ENCODE data around the gene COL24A1. TPM values are rescaled to one million over a fixed set of nuclear protein-coding genes. Genes with fewer than 3 reads are reported as not detected.

The COL24A1 gene
- total RNA-seq, 1 donor from 2014 or later, result not detected

GRCh38 chr1:85938829-85939228 lies 217.7 kb downstream of the COL24A1 start:
- Mint-ChIP-seq H3K27me3 (ENCODE audit: insufficient read depth) (no peaks in the 10 kb centered on the region), H3K27ac (no peak overlapping the region), H3K4me1 (ENCODE audit: low read depth) (no peaks in the 10 kb centered on the region), H3K9me3 (no peaks in the 10 kb centered on the region), H3K4me3 (no peak overlapping the region), H3K36me3 (ENCODE audit: low read depth) (no peaks in the 10 kb centered on the region)
- intact Hi-C loops (cut with micrococcal nuclease), result no loop called here
- no peak for DNase-seq (ENCODE audit: low spot score)

DNA sequence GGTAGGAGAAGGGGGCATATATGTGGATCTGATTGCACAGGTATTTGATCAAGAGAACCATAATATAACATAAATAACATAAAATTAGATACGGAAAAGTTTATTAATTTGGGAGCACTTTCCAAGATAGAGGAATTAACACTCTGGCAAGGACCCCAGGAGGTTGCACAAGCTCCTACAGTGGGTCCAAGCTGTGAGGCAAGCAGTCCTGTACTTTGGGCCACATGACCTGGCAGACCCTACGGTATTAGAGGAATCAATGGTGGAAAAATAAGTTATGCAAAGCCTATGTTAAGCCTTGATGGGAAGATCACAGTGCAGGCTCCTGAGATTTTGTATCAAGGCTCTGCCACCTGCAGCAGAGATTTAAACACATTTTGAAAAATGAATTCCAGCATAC lies 220.1 kb downstream of the COL24A1 start:
- H3K27me3 Mint-ChIP-seq (ENCODE audit: insufficient read depth), result no peaks in the 10 kb centered on the region
- DNase-seq (ENCODE audit: low spot score), result no peak
- no peaks in the 10 kb centered on the region for H3K9me3 Mint-ChIP-seq
- no peak overlapping the region for H3K27ac Mint-ChIP-seq
- H3K4me3 Mint-ChIP-seq, result no peak overlapping the region
- H3K36me3 Mint-ChIP-seq (ENCODE audit: low read depth), result no peaks in the 10 kb centered on the region
- H3K4me1 Mint-ChIP-seq (ENCODE audit: low read depth), result no peaks in the 10 kb centered on the region
- intact Hi-C loops (cut with micrococcal nuclease), result no loop called here

GRCh38 chr1:85936057-85936456 lies 220.5 kb downstream of the COL24A1 start:
- H3K4me1 Mint-ChIP-seq (ENCODE audit: low read depth), result no peaks in the 10 kb centered on the region
- H3K27ac Mint-ChIP-seq, result no peak overlapping the region
- no peak overlapping the region for H3K4me3 Mint-ChIP-seq
- no peaks in the 10 kb centered on the region for H3K9me3 Mint-ChIP-seq
- H3K27me3 Mint-ChIP-seq (ENCODE audit: insufficient read depth), result no peaks in the 10 kb centered on the region
- intact Hi-C loops (cut with micrococcal nuclease), result no loop called here
- no peaks in the 10 kb centered on the region for H3K36me3 Mint-ChIP-seq (ENCODE audit: low read depth)
- DNase-seq (ENCODE audit: low spot score), result no peak

- H3K9me3 Mint-ChIP-seq, result no peaks in the 10 kb centered on the region
- H3K36me3 Mint-ChIP-seq (ENCODE audit: low read depth), result no peaks in the 10 kb centered on the region
- H3K4me3 Mint-ChIP-seq, result no peak overlapping the region
- H3K4me1 Mint-ChIP-seq (ENCODE audit: low read depth), result no peaks in the 10 kb centered on the region
- no peak for DNase-seq (ENCODE audit: low spot score)
- H3K27ac Mint-ChIP-seq, result no peak overlapping the region
- intact Hi-C loops (cut with micrococcal nuclease), result no loop called here
- no peaks in the 10 kb centered on the region for H3K27me3 Mint-ChIP-seq (ENCODE audit: insufficient read depth)
Measured at GRCh38 chr1:85935234-85935633, 221.3 kb downstream of the COL24A1 start.

DNA sequence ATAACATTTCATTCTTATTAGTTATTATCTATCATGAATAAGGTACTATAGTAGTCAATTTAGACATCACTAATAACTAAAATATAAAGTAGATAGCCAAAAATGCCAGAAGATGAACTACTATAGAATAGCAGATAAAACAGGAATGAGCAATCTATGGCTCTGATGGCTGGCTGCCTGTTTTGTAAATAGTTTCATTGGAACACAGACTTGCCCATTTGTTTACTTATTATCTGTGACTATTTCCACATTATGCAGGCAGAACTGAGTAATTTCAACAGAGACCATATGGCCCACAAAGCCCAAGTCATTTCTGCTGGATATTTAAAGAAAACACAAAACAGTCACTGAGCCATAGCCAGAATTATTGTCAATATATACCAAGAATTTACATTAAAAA lies 222.1 kb downstream of the COL24A1 start:
- no peak for DNase-seq (ENCODE audit: low spot score)
- Mint-ChIP-seq H3K9me3 (no peaks in the 10 kb centered on the region), H3K36me3 (ENCODE audit: low read depth) (no peaks in the 10 kb centered on the region), H3K27ac (no peak overlapping the region), H3K4me1 (ENCODE audit: low read depth) (no peaks in the 10 kb centered on the region), H3K27me3 (ENCODE audit: insufficient read depth) (no peaks in the 10 kb centered on the region), H3K4me3 (no peak overlapping the region)
- intact Hi-C loops (cut with micrococcal nuclease), result no loop called here

- Mint-ChIP-seq H3K9me3 (no peaks in the 10 kb centered on the region), H3K4me1 (ENCODE audit: low read depth) (no peaks in the 10 kb centered on the region), H3K27me3 (ENCODE audit: insufficient read depth) (no peaks in the 10 kb centered on the region), H3K36me3 (ENCODE audit: low read depth) (no peaks in the 10 kb centered on the region), H3K4me3 (no peak overlapping the region), H3K27ac (no peak overlapping the region)
- intact Hi-C loops (cut with micrococcal nuclease), result no loop called here
- DNase-seq (ENCODE audit: low spot score), result no peak
Measured at GRCh38 chr1:85933961-85934360, 222.6 kb downstream of the COL24A1 start.

DNA sequence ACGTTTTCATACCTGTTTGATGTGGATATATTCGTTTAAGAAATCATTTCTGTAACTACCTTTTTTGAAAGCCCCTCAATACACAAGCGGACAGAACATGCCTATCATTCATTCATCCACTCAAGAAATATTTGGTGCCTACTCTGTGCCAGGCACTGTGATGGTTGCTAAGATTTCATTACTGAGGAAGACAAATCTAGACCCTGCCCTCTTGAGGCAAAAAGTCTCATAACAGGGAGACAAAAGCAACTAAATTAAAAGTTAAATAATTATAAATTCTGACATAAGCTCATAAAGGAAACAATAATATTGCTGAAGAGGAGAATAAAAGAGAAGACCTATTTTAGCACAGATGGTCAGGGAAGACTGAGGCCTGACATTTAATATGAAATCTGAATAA lies 244.8 kb downstream of the COL24A1 start:
- no peak overlapping the region for H3K27ac Mint-ChIP-seq
- no peaks in the 10 kb centered on the region for H3K27me3 Mint-ChIP-seq (ENCODE audit: insufficient read depth)
- DNase-seq (ENCODE audit: low spot score), result no peak
- H3K4me3 Mint-ChIP-seq, result no peak overlapping the region
- no peaks in the 10 kb centered on the region for H3K4me1 Mint-ChIP-seq (ENCODE audit: low read depth)
- intact Hi-C loops (cut with micrococcal nuclease), result no loop called here
- no peaks in the 10 kb centered on the region for H3K9me3 Mint-ChIP-seq
- no peaks in the 10 kb centered on the region for H3K36me3 Mint-ChIP-seq (ENCODE audit: low read depth)

DNA sequence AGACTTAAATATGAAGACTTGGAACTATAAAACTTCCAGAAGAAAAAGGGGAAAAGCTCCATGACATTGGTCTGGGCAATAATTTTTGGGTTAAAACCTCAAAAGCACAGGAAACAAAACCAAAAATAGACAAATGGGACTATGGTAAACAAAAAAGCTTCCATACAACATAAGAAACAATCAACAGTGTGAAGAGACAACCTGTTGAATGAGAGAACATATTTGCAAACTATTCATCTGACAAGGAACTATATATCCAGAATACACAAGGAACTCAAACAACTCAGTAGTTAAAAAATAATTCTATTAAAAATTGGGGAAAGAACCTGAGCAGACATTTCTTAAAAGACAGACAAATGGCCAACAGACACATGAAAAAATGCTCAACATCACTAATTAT lies 255.7 kb downstream of the COL24A1 start:
- Mint-ChIP-seq H3K27me3 (ENCODE audit: insufficient read depth) (no peaks in the 10 kb centered on the region), H3K4me1 (ENCODE audit: low read depth) (no peaks in the 10 kb centered on the region), H3K9me3 (no peaks in the 10 kb centered on the region), H3K27ac (no peak overlapping the region), H3K4me3 (no peak overlapping the region), H3K36me3 (ENCODE audit: low read depth) (no peaks in the 10 kb centered on the region)
- no peak for DNase-seq (ENCODE audit: low spot score)
- intact Hi-C loops (cut with micrococcal nuclease), result no loop called here

DNA sequence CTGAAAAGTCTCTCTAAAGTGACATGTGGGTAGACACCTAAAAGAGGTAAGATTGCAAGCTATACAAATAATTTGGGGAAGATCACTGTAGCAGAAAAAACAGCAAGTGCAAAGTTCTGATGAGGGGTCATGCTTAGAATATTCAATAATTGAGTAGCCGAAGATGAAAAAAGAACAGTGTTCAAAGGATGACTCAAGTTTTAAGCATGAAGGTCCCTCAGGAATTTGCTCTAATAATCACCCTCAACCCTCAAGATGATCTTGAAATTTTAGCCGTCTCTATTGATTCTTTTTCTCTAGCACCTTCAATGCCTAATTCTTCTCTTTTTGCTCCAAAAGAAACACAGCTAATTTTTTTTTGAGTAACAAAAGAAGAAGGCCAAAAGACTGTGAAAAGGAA lies 257.7 kb downstream of the COL24A1 start:
- H3K4me1 Mint-ChIP-seq (ENCODE audit: low read depth), result no peaks in the 10 kb centered on the region
- no peak overlapping the region for H3K4me3 Mint-ChIP-seq
- no peak for DNase-seq (ENCODE audit: low spot score)
- intact Hi-C loops (cut with micrococcal nuclease), result no loop called here
- no peaks in the 10 kb centered on the region for H3K36me3 Mint-ChIP-seq (ENCODE audit: low read depth)
- no peak overlapping the region for H3K27ac Mint-ChIP-seq
- H3K9me3 Mint-ChIP-seq, result no peaks in the 10 kb centered on the region
- H3K27me3 Mint-ChIP-seq (ENCODE audit: insufficient read depth), result no peaks in the 10 kb centered on the region

- Mint-ChIP-seq H3K36me3 (ENCODE audit: low read depth) (no peaks in the 10 kb centered on the region), H3K9me3 (no peaks in the 10 kb centered on the region), H3K4me1 (ENCODE audit: low read depth) (no peaks in the 10 kb centered on the region), H3K27ac (no peak overlapping the region), H3K27me3 (ENCODE audit: insufficient read depth) (no peaks in the 10 kb centered on the region), H3K4me3 (no peak overlapping the region)
- no peak for DNase-seq (ENCODE audit: low spot score)
- intact Hi-C loops (cut with micrococcal nuclease), result no loop called here
Measured at GRCh38 chr1:85894651-85895050, 261.9 kb downstream of the COL24A1 start.

GRCh38 chr1:85892366-85892765 lies 264.2 kb downstream of the COL24A1 start:
- Mint-ChIP-seq H3K9me3 (no peaks in the 10 kb centered on the region), H3K4me1 (ENCODE audit: low read depth) (no peaks in the 10 kb centered on the region), H3K36me3 (ENCODE audit: low read depth) (no peaks in the 10 kb centered on the region), H3K4me3 (no peak overlapping the region), H3K27me3 (ENCODE audit: insufficient read depth) (no peaks in the 10 kb centered on the region), H3K27ac (no peak overlapping the region)
- DNase-seq (ENCODE audit: low spot score), result no peak
- intact Hi-C loops (cut with micrococcal nuclease), result no loop called here

GRCh38 chr1:85889870-85890269 lies 266.7 kb downstream of the COL24A1 start:
- Mint-ChIP-seq H3K9me3 (no peaks in the 10 kb centered on the region), H3K4me1 (ENCODE audit: low read depth) (no peaks in the 10 kb centered on the region), H3K27me3 (ENCODE audit: insufficient read depth) (no peaks in the 10 kb centered on the region), H3K4me3 (no peak overlapping the region), H3K27ac (no peak overlapping the region), H3K36me3 (ENCODE audit: low read depth) (no peaks in the 10 kb centered on the region)
- intact Hi-C loops (cut with micrococcal nuclease), result no loop called here
- DNase-seq (ENCODE audit: low spot score), result no peak

GRCh38 chr1:85888921-85889320 lies 267.7 kb downstream of the COL24A1 start:
- intact Hi-C loops (cut with micrococcal nuclease), result no loop called here
- Mint-ChIP-seq H3K36me3 (ENCODE audit: low read depth) (no peaks in the 10 kb centered on the region), H3K27ac (no peak overlapping the region), H3K27me3 (ENCODE audit: insufficient read depth) (no peaks in the 10 kb centered on the region), H3K9me3 (no peaks in the 10 kb centered on the region), H3K4me3 (no peak overlapping the region), H3K4me1 (ENCODE audit: low read depth) (no peaks in the 10 kb centered on the region)
- no peak for DNase-seq (ENCODE audit: low spot score)

DNA sequence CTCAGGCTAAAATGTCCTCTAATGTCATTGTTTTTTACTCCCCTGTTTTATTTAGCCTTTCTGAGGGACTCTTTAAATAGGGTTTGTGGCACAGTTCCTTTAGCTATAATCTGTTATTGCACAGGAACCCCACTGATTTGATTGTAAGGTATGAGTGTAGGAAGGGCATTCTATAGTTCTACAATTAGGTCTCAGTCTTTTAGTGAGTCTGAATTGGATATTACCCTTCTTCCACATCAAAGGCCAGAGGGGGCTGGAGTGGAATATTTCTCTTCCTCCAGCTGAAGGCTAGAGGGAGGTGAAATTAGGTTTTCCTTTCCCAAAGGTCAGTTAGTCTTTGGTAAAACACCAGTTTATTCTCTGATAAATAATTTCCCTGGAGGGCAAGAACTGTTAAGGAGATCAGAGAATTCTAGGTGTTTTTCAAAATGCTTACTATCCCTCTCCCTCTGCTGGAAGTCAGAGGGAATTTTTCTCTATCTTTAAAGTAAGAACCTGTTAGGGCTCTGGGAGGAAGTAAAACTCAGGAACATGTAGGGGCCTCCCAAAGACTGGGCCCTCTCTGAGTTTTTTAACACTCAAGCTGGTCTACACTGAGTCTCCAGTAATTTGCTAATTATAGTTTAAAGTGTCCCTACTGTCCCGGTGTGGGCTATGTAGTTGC lies 272.1 kb downstream of the COL24A1 start:
- no peaks in the 10 kb centered on the region for H3K4me1 Mint-ChIP-seq (ENCODE audit: low read depth)
- no peaks in the 10 kb centered on the region for H3K36me3 Mint-ChIP-seq (ENCODE audit: low read depth)
- no peak overlapping the region for H3K4me3 Mint-ChIP-seq
- H3K27me3 Mint-ChIP-seq (ENCODE audit: insufficient read depth), result no peaks in the 10 kb centered on the region
- no peak overlapping the region for H3K27ac Mint-ChIP-seq
- H3K9me3 Mint-ChIP-seq, result no peaks in the 10 kb centered on the region
- DNase-seq (ENCODE audit: low spot score), result no peak
- intact Hi-C loops (cut with micrococcal nuclease), result no loop called here

All from activated T-helper 1 cell treated with anti-CD3 and anti-CD28 coated beads, Interleukin-12 subunit alpha, Interleukin-12 subunit beta, Interleukin-2, Interleukin-4 antibody, amounts not matched to agents 30 ng/mL and 10 ng/mL and 1 ng/mL, durations not matched to agents 14 hours and 24 hours and 36 hours (primary cell).